Occipital lobe (tissue), 2 donors: ENCODE data around the gene CFAP97D2. TPM values are rescaled to one million over a fixed set of nuclear protein-coding genes. Genes with fewer than 3 reads are reported as not detected.
"Not testable (repeated sequence)": the region's sequence is repeated elsewhere in the genome, so short reads cannot be mapped to it uniquely, and the experiment has no call there.

Source experiments
- DNase-seq: peaks from one replicate; lab custom pipeline; 2025; lab: John Stamatoyannopoulos, UW
- total RNA-seq: library from RNA; depleted of rRNA; stranded (reverse); fragments of >200 nt; gene quantifications from one replicate; pipeline ENCODE4 v1.2.3, GENCODE V29; 2014

CFAP97D2 gene
- total RNA-seq, 1 donor from 2014 or later = not detected

GRCh38 chr13:114234645-114235421 lies 55.8 kb downstream of the CFAP97D2 start, which contains the start of gene CDC16:
CDC16 (plus strand) TSS chr13:114234897; CDS start chr13:114235085, 188 bp downstream.
- peak; percentile 90 for DNase-seq

DNA sequence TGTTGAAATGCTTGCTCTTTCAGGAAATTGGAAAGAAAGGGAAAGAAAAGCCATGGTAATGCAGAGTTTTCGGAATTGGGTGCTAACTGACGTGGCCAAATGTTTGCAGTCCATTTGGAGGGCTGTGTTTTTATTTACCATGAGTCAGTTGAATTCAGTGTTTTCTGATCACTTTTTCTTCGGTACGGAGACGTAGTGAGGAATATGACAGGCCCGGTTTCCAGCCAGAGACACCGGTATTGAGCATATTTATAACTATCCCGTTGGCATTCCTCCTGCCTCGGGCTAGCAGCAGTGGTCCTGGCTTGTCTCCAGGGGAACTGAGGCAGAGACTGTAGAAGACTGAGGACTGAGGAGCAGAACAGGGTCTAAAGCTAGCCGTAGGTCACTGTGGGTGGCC lies 56.6 kb downstream of the CFAP97D2 start:
- DNase-seq = no peak

- DNase-seq = no peak
Measured at GRCh38 chr13:114236227-114236626, 57.2 kb downstream of the CFAP97D2 start.

DNA sequence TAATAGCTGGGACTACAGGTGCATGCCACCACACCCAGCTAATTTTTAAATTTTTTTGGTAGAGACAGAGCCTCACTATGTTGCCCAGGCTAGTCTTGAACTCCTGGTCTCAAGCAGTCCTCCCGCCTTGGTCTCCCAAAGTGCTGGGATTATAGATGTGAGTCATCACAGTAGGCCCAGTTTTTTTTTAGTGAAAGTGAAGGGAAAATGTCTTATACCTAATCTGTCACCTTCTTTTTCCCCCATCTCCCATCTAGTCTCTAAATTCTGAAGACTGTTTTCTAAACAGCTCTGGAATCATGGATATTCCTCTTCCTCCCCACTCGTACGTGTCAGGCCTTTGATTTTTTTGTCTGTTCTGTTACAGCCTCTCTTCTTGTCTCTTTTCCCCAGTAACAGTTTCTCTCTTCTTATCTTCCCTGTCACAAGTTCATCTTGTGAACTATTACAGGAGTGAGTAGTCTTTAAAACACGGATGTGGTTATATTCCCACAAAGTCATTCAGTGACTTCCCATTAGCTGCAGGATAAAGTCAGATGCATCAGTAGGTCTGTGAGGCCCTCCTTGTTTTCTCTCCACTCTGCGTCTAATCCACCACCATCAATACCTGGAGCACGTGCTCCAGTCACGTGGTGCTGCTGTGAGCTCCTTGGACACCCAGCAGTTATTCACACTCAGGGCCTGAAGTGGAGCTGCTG lies 58.5 kb downstream of the CFAP97D2 start:
- DNase-seq = no peak

DNA sequence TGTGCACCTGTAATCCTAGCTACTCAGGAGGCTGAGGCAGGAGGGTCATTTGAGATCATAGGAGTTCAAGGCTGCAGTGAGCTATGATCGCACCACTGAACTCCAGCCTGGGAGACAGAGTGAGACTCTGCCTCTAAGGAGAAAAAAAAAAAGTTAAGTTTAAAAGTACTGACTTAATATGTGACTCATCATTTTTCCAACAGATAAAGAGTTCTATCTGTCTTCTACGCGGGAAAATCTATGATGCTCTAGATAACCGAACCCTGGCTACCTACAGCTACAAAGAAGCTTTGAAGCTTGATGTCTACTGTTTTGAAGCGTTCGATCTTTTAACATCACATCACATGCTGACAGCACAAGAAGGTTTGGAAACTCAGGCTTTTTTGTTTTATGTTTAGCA lies 62.9 kb downstream of the CFAP97D2 start:
- no peak for DNase-seq

DNA sequence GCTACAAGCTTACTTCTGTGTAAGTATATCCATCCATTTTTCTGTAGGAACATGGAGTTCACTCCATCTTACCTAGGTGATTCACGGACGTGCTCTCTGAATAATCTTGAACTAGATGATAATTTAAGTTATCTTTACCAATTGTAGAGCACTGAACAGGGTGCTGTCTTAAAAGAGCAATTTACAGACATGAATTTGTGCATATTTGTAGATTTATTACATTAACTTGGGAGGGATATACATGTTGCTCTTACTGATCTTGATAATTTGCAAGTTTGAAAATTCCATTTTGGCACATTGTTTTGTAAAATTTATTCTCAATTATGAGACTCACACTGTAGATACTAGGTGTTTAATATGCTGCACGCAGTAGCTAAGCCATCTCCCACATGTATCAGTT lies 64.9 kb downstream of the CFAP97D2 start:
- DNase-seq = no peak

DNA sequence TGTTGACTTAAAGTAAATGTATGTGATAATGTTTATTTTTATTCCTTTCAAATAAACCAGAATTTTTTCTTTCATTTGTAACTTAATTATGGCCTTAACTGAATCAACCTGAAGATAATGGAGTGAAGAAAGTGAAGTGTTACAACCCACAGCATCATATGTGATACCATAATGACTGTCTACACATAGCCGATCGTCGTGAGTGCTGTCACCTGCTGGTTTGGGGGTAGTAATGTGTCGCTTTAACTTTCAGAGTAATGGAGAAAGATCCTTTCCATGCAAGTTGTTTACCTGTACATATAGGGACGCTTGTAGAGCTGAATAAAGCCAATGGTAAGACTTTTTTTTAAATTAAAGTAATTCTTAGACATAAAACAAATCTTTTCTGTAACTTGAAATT lies 65.6 kb downstream of the CFAP97D2 start:
- DNase-seq = no peak

- DNase-seq = no peak
Measured at GRCh38 chr13:114248011-114248410, 69.0 kb downstream of the CFAP97D2 start.

DNA sequence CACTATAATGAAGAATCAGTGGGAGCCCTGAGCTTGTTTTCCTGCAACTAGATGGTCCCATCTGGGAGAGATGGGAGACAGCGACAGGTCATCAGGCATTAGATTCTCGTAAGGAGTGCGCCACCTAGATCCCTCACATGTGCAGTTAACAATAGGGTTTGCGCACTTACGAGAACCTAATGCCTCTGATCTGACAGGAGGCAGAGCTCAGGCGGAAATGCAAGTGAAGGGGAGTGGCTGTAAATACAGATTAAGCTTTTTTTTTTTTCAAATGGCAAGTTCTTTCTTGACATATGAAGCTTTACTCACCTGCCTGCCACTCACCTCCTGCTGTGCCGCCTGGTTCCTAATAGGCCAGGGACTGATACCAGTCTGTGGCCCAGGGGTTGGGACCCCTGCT lies 70.0 kb downstream of the CFAP97D2 start:
- no peak for DNase-seq

DNA sequence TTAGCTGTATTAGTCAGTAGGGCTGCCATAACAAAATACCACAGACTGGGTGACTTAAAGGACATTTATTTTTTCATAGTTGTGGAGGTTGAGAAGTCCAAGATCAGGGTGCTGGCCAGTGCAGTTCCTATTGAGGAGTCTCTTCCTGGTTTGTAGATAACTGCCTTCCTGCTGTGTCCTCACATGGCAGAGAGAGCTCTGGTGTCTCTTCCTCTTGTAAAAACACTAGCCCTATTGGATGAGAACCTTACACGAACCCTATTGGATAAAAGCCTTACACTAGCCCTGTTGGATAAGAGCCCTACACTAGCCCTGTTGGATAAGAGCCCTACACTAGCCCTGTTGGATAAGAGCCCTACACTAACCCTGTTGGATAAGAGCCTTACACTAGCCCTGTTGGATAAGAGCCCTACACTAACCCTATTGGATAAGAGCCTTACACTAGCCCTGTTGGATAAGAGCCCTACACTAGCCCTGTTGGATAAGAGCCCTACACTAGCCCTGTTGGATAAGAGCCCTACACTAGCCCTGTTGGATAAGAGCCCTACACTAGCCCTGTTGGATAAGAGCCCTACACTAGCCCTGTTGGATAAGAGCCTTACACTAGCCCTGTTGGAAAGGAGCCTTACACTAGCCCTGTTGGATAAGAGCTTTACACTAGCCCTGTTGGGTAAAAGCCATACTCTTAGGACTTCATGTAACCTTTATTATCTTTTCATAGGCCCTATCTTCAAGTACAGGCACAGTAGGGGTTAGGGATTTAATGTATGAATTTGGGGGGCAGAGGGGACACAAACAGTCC lies 72.8 kb downstream of the CFAP97D2 start:
- DNase-seq = not testable (repeated sequence)

GRCh38 chr13:114256547-114256946 lies 77.5 kb downstream of the CFAP97D2 start:
- no peak for DNase-seq

- DNase-seq = no peak
Measured at GRCh38 chr13:114257014-114257413, 78.0 kb downstream of the CFAP97D2 start.

- DNase-seq = no peak
Measured at GRCh38 chr13:114258589-114258988, 79.5 kb downstream of the CFAP97D2 start.

DNA sequence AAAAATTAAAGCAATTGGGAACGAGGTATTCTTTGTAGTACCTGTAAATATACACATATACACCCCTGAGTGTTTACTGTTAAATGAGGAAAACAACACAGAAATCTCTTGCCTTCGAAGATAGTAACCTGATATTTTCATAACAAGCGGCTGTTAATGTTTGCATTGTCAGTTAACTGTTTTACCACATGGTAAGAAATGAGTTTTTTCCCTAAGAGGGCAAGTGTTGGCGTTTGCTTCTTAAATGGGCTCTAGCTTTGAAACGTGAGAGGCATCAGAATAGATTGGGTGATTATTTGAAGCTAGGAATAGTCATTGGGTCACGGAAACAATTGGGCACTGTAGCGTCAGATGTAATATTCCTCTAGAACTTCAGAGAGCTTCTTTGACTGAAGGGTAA lies 80.3 kb downstream of the CFAP97D2 start:
- no peak for DNase-seq

- no peak for DNase-seq
Measured at GRCh38 chr13:114259974-114260373, 80.9 kb downstream of the CFAP97D2 start.

DNA sequence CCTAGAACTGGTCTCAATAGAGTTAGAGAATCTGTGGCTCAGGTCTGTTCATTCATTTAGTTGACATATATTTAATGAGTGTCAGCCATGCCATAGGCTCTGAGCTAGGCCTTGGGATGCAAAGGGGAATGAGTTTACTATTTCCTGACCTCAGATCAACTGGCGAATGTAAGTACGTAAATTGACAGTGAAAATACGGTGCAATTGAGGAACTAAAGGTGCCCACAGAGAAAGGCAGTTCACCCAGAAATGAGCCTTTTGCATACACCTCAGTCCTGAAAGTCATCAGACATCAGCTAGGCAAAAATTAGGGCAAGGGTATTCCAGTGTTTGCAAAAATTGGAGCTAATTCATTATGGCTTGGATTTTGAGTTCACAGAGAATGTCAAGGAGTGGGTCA lies 81.8 kb downstream of the CFAP97D2 start:
- DNase-seq = no peak

DNA sequence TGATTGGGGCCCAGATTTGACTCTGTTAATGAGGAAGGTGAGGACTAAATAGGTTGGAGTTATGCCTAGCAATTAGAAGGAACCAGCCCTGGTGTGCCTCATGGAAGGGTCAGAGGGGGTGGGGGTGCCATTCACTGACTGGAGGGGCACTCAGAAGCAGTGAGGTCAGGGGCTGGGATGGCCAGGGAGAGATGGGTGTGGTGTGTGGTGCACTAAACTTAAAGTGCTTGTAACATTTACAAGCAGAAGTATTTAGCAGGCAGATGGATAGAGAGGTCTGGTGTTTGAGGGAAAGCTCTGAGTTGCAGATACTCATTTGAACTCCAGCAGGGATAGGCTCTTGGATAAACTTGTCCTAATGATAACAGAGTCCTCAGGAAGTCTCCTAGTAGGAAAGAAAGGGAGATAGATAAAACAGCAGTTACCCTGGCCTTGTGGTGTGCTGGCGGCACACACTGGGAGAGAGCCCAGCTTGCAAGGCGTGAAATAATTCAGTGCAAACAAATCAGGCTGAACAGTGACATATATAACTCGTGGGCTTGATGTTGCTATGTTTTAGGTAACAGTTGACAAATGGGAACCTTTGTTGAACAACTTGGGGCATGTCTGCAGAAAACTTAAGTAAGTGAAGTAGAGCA lies 82.4 kb downstream of the CFAP97D2 start:
- no peak for DNase-seq

- no peak for DNase-seq
Measured at GRCh38 chr13:114263578-114263977, 84.5 kb downstream of the CFAP97D2 start.

DNA sequence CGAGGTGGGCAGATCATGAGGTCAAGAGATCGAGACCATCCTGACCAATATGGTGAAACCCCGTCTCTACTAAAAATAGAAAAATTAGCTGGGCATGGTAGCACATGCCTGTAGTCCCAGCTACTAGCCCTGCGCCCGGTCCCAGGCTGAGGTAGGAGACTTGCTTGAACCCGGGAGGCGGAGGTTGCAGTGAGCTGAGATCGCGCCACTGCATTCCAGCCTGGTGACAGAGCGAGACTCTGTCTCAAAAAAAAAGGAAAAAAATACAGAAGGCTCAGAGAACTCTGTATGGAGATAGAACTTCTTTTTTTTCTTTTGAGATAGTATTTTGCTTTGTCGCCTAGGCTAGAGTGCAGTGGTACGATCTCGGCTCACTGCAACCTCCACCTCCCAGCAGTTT lies 85.3 kb downstream of the CFAP97D2 start:
- DNase-seq = not testable (repeated sequence)

GRCh38 chr13:114264886-114265611 lies 86.0 kb downstream of the CFAP97D2 start:
- no peak for DNase-seq

GRCh38 chr13:114266241-114266640 lies 87.2 kb downstream of the CFAP97D2 start:
- no peak for DNase-seq
